ENCODE measurements around the gene TBK1. TPM values are rescaled to one million over a fixed set of nuclear protein-coding genes. Genes with fewer than 3 reads are reported as not detected.

The TBK1 gene
- total and polyA plus RNA-seq, 9 of the 15 experiments (the other 6 are each of a cell fraction or from before 2014, with no cell fraction given), result 20.4 to 42.0 (median 27.8) TPM

DNA sequence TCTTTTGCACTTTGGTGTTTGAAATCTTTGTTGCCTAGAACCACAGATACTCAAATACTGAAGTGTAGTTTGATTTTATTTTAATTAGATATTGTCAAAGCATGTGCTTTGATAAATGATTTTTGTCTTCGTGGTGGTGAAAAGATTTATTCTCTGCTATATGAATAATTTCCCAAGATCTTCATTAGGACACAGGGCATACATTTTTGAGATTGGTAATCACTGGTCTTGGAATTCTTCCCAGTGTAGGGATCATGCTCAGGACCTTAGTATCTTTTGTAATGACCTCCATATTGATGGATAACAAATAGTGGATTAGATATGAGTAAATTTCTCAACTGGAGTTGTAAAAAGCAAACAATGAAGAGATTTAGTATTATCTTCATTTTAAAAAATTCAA, 28.2 kb downstream of the TBK1 start:
- H3K9me3 ChIP-seq (replicated peaks; ENCODE audit: control insufficient read depth, insufficient read depth, low read depth, low read length), result no peaks in the 10 kb centered on the region
- no peak overlapping the region for H3K4me3 ChIP-seq
- peaks cover 66% of the 10 kb centered on the region for H3K36me3 ChIP-seq (ENCODE audit: control insufficient read depth, insufficient read depth, low read length)
- H3K4me1 ChIP-seq (replicated peaks in 1 of 2; ENCODE audit: control insufficient read depth in 2 of 2, insufficient read depth in 2 of 2, low read length in 2 of 2), result no peaks in the 10 kb centered on the region
- H3K9ac ChIP-seq (ENCODE audit: insufficient read depth in 1 of 2, low read depth in 2 of 2, low read length in 2 of 2), result no peak overlapping the region
- in situ Hi-C loops (cut with MboI) (no loop called here), intact Hi-C loops (cut with micrococcal nuclease) (no loop called here)
- no peak for FAIRE-seq
- ATAC-seq, result no peak
- no TSS peak for BruUV-seq (replicated peaks)
- H3K79me2 ChIP-seq (ENCODE audit: control insufficient read depth, insufficient read depth, low read length), result peaks cover 3% of the 10 kb centered on the region; the same call in 1 of the 3 replicates
- no peaks in the 10 kb centered on the region for H4K20me1 ChIP-seq (replicated peaks; ENCODE audit: control insufficient read depth, insufficient read depth, low read length)
- ChIA-PET POLR2A (no interaction called here), CTCF (ENCODE audit: low intra/inter-chr PET ratio) (no interaction called here)
- no peaks in the 10 kb centered on the region for H3K9me1 ChIP-seq (ENCODE audit: control insufficient read depth, insufficient read depth, low read length)
- TF ChIP-seq ZNF347 (CRISPR knock-in tag; IDR thresholded peaks at IDR 0.05; ENCODE audit: low read depth), result no peak
- TF ChIP-seq HMGN3 (IDR thresholded peaks at IDR 0.05; ENCODE audit: borderline replicate concordance, extremely low read depth, insufficient read length, low read depth, low read length), result no peak
- TF ChIP-seq HDAC3 (IDR thresholded peaks at IDR 0.05; ENCODE audit: borderline replicate concordance, partially characterized antibody), result no peak
- TF ChIP-seq BMI1 (IDR thresholded peaks at IDR 0.05; ENCODE audit: low read length), result no peak
- TF ChIP-seq LARP7 (IDR thresholded peaks at IDR 0.05), result no peak
- no peak for TF ChIP-seq STAG1 (CRISPR knock-in tag; IDR thresholded peaks at IDR 0.05; ENCODE audit: borderline replicate concordance)
- TF ChIP-seq CBX3 (IDR thresholded peaks at IDR 0.05; ENCODE audit: borderline replicate concordance in 1 of 2, low read length in 2 of 2), result no peak
- no peak for TF ChIP-seq KLF1 (tag; IDR thresholded peaks at IDR 0.05)
- TF ChIP-seq, protein P1, sequence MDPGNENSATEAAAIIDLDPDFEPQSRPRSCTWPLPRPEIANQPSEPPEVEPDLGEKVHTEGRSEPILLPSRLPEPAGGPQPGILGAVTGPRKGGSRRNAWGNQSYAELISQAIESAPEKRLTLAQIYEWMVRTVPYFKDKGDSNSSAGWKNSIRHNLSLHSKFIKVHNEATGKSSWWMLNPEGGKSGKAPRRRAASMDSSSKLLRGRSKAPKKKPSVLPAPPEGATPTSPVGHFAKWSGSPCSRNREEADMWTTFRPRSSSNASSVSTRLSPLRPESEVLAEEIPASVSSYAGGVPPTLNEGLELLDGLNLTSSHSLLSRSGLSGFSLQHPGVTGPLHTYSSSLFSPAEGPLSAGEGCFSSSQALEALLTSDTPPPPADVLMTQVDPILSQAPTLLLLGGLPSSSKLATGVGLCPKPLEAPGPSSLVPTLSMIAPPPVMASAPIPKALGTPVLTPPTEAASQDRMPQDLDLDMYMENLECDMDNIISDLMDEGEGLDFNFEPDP (CRISPR knock-in tag; IDR thresholded peaks at IDR 0.05), result no peak
- no peak for TF ChIP-seq NR2F6 (CRISPR knock-in tag; IDR thresholded peaks at IDR 0.05)
- TF ChIP-seq ESRRB (CRISPR knock-in tag; IDR thresholded peaks at IDR 0.05; ENCODE audit: borderline replicate concordance), result no peak
- TF ChIP-seq NCOA2 (IDR thresholded peaks at IDR 0.05; ENCODE audit: partially characterized antibody in 2 of 2), result no peak
- TF ChIP-seq, protein P2, sequence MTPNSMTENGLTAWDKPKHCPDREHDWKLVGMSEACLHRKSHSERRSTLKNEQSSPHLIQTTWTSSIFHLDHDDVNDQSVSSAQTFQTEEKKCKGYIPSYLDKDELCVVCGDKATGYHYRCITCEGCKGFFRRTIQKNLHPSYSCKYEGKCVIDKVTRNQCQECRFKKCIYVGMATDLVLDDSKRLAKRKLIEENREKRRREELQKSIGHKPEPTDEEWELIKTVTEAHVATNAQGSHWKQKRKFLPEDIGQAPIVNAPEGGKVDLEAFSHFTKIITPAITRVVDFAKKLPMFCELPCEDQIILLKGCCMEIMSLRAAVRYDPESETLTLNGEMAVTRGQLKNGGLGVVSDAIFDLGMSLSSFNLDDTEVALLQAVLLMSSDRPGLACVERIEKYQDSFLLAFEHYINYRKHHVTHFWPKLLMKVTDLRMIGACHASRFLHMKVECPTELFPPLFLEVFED (CRISPR knock-in tag; conservative IDR thresholded peaks at IDR 0.05), result no peak
- TF ChIP-seq RFX7 (CRISPR knock-in tag; IDR thresholded peaks at IDR 0.05), result no peak
- TF ChIP-seq JUND (IDR thresholded peaks at IDR 0.05; ENCODE audit: borderline replicate concordance, low read depth, low read length), result no peak
- TF ChIP-seq JUND (tag; IDR thresholded peaks at IDR 0.05; ENCODE audit: borderline replicate concordance, low read depth, low read length), result no peak
- TF ChIP-seq, protein P3, sequence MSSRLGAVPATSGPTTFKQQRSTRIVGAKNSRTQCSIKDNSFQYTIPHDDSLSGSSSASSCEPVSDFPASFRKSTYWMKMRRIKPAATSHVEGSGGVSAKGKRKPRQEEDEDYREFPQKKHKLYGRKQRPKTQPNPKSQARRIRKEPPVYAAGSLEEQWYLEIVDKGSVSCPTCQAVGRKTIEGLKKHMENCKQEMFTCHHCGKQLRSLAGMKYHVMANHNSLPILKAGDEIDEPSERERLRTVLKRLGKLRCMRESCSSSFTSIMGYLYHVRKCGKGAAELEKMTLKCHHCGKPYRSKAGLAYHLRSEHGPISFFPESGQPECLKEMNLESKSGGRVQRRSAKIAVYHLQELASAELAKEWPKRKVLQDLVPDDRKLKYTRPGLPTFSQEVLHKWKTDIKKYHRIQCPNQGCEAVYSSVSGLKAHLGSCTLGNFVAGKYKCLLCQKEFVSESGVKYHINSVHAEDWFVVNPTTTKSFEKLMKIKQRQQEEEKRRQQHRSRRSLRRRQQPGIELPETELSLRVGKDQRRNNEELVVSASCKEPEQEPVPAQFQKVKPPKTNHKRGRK (tag; IDR thresholded peaks at IDR 0.05), result no peak
- TF ChIP-seq ZNF586 (CRISPR knock-in tag; conservative IDR thresholded peaks at IDR 0.05), result no peak
- TF ChIP-seq KAT8 (IDR thresholded peaks at IDR 0.05; ENCODE audit: low read depth), result no peak
- no peak overlapping the region for H2AFZ ChIP-seq (ENCODE audit: low read depth, low read length)
- H3K27me3 ChIP-seq (ENCODE audit: control insufficient read depth in 2 of 2, insufficient read depth in 2 of 2, low read length in 2 of 2), result no peaks in the 10 kb centered on the region
- no peak overlapping the region for H3K27ac ChIP-seq (ENCODE audit: extremely low read depth, low read depth, low read length)
- WGBS (ENCODE audit: insufficient coverage, low coverage, missing lambda C conversion rate), result 92% methylated on average over 1 of the region's 1 CpG
- no peak overlapping the region for H3K4me2 ChIP-seq (ENCODE audit: insufficient read depth, low read length)
- no peak for DNase-seq (ENCODE audit: extremely low read depth in 1 of 4, low spot score in 3 of 4)
